ENCODE results near the gene SIGLEC12.

DNA sequence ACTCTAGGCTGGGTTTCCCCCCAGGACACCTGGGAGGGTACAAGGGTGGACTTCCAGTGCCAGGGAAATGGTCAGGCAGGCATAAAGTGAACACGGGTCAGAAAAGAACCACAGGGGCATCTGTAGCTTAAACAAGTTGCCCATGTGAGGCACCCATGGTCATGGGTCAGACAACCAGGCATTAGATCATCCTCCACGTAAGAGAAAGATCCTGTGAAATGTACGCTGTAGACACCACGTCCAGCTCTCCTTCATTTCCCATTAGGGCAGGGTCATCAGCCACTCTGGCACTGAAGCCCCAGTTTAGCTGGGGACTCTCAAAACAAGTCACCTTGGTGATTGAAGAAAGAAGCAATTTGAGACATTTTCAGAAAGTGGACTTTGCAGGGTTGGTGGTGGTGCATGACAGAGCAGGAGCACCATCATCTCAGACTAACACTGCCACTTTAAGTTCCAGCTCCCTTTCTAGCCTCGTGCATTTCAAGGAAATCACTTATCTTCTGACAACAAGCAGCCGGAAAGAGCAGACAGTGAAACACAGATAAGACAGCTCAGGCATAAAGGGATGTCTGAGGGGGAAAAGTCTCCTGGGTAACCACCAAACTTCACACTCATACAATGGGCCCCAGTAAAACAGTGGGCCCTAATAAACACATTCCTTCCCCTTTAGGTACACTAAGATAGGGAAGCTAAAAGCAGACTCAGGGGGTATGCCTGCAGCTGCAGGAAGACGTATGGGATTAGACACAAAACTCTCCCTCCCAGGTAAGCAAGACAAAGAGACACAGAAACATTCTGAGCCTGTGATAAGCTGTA lies 46.0 kb upstream of the SIGLEC12 start:
- TF ChIP-seq, protein P1, sequence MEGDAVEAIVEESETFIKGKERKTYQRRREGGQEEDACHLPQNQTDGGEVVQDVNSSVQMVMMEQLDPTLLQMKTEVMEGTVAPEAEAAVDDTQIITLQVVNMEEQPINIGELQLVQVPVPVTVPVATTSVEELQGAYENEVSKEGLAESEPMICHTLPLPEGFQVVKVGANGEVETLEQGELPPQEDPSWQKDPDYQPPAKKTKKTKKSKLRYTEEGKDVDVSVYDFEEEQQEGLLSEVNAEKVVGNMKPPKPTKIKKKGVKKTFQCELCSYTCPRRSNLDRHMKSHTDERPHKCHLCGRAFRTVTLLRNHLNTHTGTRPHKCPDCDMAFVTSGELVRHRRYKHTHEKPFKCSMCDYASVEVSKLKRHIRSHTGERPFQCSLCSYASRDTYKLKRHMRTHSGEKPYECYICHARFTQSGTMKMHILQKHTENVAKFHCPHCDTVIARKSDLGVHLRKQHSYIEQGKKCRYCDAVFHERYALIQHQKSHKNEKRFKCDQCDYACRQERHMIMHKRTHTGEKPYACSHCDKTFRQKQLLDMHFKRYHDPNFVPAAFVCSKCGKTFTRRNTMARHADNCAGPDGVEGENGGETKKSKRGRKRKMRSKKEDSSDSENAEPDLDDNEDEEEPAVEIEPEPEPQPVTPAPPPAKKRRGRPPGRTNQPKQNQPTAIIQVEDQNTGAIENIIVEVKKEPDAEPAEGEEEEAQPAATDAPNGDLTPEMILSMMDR (IDR thresholded peaks at IDR 0.05), result no peak
- TF ChIP-seq POLR2A (IDR thresholded peaks at IDR 0.05), result no peak
